ENCODE measurements around the gene METTL5.
A peak's percentile ranks its signal among the peaks of the same experiment; 100 is the strongest.

METTL5 gene

DNA sequence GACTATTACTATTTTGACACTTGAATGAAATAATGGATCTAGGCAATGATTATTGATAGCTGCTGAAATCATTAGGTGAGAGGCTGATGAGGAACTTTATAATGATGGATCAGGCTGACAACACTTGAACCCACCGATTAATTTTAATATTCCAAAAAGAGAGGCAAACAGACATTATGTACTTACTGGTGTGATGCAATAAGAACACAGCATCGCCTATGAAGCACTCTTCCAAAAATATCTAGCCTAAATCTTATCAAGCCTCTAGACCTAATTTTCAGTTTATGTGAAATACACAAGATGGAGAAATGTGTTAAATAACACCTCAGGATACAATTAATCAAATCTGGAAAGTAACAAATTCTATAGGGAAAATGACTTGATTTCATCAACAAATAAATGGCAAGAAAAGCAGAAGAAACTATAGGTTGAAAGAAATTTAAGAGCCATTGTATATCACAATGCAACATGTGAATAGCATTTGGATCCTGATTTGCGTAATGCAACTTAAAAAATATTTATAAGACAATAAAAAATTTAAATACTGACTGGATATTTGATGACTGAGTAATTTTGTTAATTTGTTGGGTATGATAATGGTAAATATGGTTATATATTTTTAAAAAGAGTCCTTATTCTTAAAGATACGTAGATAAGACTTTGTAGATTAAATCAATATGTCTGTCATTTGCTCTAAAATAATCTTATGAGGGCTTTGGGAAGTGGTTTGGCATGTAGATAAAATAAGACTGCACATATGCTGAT is 43.3 kb downstream of the METTL5 start:
- no peak for DNase-seq (ENCODE audit: low spot score)

GRCh38 chr2:169778446-169778845 is 46.3 kb downstream of the METTL5 start:
- no peak for DNase-seq (ENCODE audit: low spot score)

DNA sequence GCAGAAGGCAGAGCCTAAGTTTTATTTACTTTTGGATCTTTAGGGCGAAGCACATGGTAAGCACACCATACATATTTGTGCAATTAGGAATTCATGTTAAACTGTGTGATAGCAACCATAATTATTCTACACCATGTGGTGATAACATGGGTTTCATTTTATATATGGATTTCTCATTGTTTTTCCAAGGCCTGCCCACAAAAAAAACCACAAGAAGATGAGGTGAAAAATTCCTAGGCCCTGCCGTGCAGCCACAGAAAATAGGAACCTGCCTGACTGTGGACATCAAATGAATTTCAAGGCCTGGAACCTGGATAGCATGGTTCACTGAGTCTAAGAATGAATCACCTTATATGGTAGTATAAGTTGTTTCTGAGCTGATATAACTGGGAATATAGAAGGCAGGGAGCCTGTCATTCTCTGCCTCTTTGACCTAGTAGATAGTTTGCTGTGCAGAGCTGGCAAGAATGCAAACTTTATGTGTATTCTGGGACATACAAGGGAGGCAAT is 48.4 kb downstream of the METTL5 start:
- no peak for DNase-seq (ENCODE audit: low spot score)

DNA sequence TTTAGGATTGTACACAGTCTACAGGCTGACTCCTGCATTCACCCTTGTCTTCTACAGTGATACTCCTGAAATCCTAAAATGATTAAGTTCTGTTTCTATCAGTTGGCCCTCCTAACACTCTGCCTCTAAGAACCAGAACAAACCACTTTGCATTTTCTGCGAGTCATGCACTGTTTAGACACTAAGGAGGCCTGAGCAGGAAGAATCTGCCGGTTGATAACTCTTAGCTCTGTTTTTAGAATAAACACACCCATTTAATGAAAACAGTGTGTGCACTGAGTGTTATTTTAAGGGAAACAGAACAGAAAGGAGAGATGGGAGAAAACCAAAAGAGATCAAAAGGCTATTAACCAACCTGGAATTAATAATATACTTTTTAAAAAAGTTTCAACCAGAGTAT is 48.9 kb downstream of the METTL5 start:
- DNase-seq (ENCODE audit: low spot score), result no peak

GRCh38 chr2:169775354-169775753 is 49.4 kb downstream of the METTL5 start:
- no peak for DNase-seq (ENCODE audit: low spot score)

DNA sequence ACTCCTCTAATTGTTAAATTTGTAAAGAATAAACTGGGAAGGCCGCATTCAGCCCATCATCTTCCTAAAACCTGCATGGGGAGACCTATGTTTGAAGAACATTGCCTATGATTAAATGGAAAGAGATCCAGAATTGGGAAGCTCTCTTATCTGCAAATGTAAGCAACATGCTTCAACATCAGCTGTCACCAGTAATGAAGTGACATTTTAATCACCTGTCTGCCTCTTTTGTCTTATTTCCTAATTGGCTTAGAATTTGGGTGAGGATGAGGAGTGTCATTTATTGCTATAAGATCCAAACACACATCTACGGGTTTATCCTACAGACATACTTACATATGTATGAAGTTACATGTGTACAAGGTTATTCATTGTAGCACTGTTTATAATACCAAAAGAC is 52.1 kb downstream of the METTL5 start:
- no peak for DNase-seq (ENCODE audit: low spot score)

- no peak for DNase-seq (ENCODE audit: low spot score)
Measured at GRCh38 chr2:169771612-169772011, 53.1 kb downstream of the METTL5 start.

DNA sequence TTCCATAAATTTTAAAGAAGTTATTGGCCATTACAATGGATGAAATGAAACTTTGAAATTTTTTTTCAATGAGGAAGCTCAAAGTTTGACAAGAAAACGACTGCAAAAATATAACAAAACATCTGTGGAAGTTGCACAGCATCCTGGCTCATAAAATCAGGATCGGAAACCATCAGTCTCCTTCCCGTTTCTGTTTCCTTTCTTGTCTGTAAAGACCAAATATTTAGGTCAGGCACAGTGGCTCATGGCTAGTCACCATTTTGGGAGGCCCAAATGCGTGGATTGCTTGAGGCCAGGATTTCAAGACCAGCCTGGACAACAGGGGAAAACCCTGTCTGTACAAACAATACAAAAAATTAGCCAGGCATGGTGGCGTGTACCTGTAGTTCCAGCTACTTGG is 53.7 kb downstream of the METTL5 start:
- DNase-seq (ENCODE audit: low spot score), result no peak

DNA sequence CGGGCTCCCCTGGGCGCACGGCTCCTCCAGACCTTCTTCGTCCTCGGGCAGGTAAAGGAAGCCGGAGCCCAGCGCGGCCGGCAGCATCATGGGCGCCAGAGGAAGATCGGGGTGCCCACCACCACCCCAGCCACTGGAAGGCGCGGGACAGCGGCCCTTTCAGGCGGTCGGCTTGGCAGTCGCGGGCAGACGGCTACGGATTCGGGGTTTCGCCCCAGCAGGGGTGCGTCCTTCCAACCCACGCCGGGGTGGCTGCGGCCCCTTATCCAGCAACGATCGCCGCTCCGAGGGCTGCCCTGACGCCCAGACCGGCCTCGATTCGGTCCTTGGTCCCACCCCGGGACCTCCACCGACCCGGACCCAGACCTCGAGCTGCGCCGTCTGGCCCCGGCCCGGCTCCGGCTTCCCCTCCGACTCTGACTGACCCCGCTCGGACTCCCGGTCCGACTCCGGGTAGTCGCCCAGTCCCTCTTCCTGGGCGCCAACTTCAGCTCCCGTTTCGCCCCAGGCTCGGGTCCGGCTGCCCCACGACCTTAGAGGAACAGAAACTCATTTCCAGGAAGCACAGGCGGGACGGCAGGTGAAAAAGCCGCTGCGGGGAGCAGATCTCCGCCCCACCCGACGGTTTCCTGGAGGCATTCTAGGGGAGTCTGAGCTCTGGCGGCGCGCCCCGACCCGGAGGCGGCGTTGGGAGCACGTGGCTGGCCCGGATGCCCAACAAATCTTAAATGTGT is 56.3 kb downstream of the METTL5 start:
- peak; percentile 8 for DNase-seq (ENCODE audit: low spot score)

DNA sequence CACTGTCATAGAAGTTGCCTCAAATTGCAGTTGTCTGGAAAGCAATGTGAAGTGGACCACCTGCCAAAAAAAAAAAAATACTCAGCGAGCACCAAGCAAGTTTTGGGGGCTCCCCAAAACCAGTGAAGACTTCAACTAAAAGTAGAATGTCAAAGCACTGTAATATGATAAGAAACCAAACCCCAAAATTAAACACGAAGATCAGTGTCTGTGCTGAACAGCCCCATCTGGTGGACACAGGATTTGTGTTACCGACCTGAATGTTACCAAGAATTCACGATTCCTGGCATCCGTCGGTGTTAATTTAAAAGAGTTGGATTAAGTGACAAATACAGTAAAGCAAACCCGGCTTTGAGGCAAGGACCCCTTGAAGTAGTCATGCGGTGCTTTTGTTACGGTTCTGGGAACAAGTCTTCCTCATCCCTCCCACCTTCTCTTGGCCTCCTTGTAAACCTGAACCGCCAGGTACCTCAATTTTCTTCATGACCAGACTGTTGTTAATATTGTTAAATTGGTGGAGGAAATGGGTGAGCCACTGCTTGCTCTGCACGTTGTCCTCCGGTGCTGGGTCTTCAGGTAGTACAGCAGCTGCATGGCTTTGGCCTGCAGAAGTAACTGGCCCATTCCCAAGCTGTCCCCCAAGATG is 57.3 kb downstream of the METTL5 start:
- DNase-seq (ENCODE audit: low spot score), result peak; percentile 72

DNA sequence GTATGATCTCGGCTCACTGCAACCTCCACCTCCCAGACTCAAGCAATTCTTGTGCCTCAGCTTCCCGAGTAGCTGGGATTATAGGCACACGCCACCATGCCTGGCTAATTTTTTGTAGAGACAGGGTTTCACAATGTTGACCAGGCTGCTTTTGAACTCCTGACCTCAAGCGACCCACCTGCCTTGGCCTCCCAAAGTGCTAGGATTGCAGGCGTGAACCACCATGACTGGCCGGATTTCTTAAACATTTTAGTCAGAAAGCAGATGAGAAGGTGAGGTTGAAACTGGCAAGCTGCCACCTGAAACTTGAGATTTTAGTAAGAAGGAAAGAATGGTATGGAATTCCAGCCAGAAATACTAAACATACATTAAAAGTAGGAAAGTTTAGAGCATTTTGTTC is 59.2 kb downstream of the METTL5 start:
- DNase-seq (ENCODE audit: low spot score), result no peak

- no peak for DNase-seq (ENCODE audit: low spot score)
Measured at GRCh38 chr2:169761970-169762292, 62.8 kb downstream of the METTL5 start.

Measured in GM03348 (cell line).